Measurements from ENCODE around the gene AHCTF1.
"Not testable (repeated sequence)": the region's sequence is repeated elsewhere in the genome, so short reads cannot be mapped to it uniquely, and the experiment has no call there.

AHCTF1 gene

GRCh38 chr1:246923900-246924299, 7.8 kb downstream of the AHCTF1 start:
- DNase-seq, result no peak

- no peak for DNase-seq
Measured at GRCh38 chr1:246923482-246923881, 8.3 kb downstream of the AHCTF1 start.

- no peak for DNase-seq
Measured at GRCh38 chr1:246921481-246921880, 10.3 kb downstream of the AHCTF1 start.

- DNase-seq, result no peak
Measured at GRCh38 chr1:246919902-246920301, 11.8 kb downstream of the AHCTF1 start.

GRCh38 chr1:246916026-246916923, 15.5 kb downstream of the AHCTF1 start:
- DNase-seq, result not testable (repeated sequence)

- peak in 10 of 58 donors; percentile 0 to 49 (median 5) for DNase-seq
Measured at GRCh38 chr1:246907472-246907871, 24.3 kb downstream of the AHCTF1 start.

- no peak for DNase-seq
Measured at GRCh38 chr1:246906833-246907232, 24.9 kb downstream of the AHCTF1 start.

GRCh38 chr1:246901874-246902273, 29.9 kb downstream of the AHCTF1 start:
- DNase-seq, result no peak

GRCh38 chr1:246897302-246897701, 34.4 kb downstream of the AHCTF1 start:
- DNase-seq, result no peak

- no peak for DNase-seq
Measured at GRCh38 chr1:246893191-246893939, 38.4 kb downstream of the AHCTF1 start.

- no peak for DNase-seq
Measured at GRCh38 chr1:246891105-246891504, 40.6 kb downstream of the AHCTF1 start.

- no peak for DNase-seq
Measured at GRCh38 chr1:246888522-246888921, 43.2 kb downstream of the AHCTF1 start.

GRCh38 chr1:246885389-246885788, 46.4 kb downstream of the AHCTF1 start:
- DNase-seq, result not testable (repeated sequence)

- no peak for DNase-seq
Measured at GRCh38 chr1:246878551-246878950, 53.2 kb downstream of the AHCTF1 start.

GRCh38 chr1:246876431-246876830, 55.3 kb downstream of the AHCTF1 start:
- DNase-seq, result no peak

GRCh38 chr1:246875041-246876026, 56.4 kb downstream of the AHCTF1 start:
- no peak for DNase-seq

GRCh38 chr1:246865921-246866320, 65.8 kb downstream of the AHCTF1 start:
- DNase-seq, result no peak

- not testable (repeated sequence) for DNase-seq
Measured at GRCh38 chr1:246863791-246864190, 68.0 kb downstream of the AHCTF1 start.

GRCh38 chr1:246860401-246860800, 71.3 kb downstream of the AHCTF1 start:
- DNase-seq, result no peak

GRCh38 chr1:246856371-246856770, 75.4 kb downstream of the AHCTF1 start:
- no peak for DNase-seq

- DNase-seq, result not testable (repeated sequence)
Measured at GRCh38 chr1:246850640-246851039, 81.1 kb downstream of the AHCTF1 start.
